Endothelial cell of umbilical vein (primary cell): ENCODE data around the gene CFAP43. TPM values are rescaled to one million over a fixed set of nuclear protein-coding genes. Genes with fewer than 3 reads are reported as not detected.

ENCODE experiments used
- BruUV-seq: library from RNA; stranded (reverse); fragments of 400-500 nt; replicated peaks from 2 replicates; lab custom pipeline; 2021; lab: Mats Ljungman, UMichigan
- CTCF ChIA-PET: fragments of 300-600, 350-600 bp; sonication (Branson Sonifier 250); formaldehyde crosslinking; loops from one replicate; lab custom pipeline; 2021; ENCODE audit warnings: antibody characterized with exemption, inconsistent platforms; lab: Charles Lee
- POLR2A ChIA-PET: fragments of 300-600, 350-600 bp; sonication (Branson Sonifier 250); formaldehyde crosslinking; loops from one replicate; lab custom pipeline; 2021; ENCODE audit warnings: antibody characterized with exemption, inconsistent platforms; lab: Charles Lee
- DNase-seq: peaks from one replicate; pipeline ENCODE4 v3.0.0-alpha.2; 2011; ENCODE audit warnings: low read depth, low spot score
- FAIRE-seq: peaks from 2 replicates; lab custom pipeline; 2011; peaks lifted over from hg19 to GRCh38; lab: Jason Lieb, UNC
- H2AFZ ChIP-seq: 2 replicates; pipeline ENCODE4 v1.6.0; 2012; ENCODE audit warnings: low read depth, low read length, control low read depth, inconsistent platforms
- H3K27ac ChIP-seq: 2 replicates; pipeline ENCODE4 v1.5.1; 2011; ENCODE audit warnings: low read depth, mild to moderate bottlenecking, control low read depth, low read length, moderate library complexity; ENCODE audit not compliant: insufficient read depth
- H3K27me3 ChIP-seq, 2 experiments: 2 replicates each; pipeline versions ENCODE4 v1.6.0 to v1.6.1; 2011; ENCODE audit warnings: low read length in 2 of 2, mixed read lengths in 1 of 2; ENCODE audit not compliant: control insufficient read depth in 2 of 2, insufficient read depth in 2 of 2
- H3K36me3 ChIP-seq, 2 experiments: 2 replicates in 1 of 2; 3 replicates in 1 of 2; pipeline ENCODE4 v1.5.1; 2011; ENCODE audit warnings: low read length in 2 of 2, mild to moderate bottlenecking in 1 of 2, moderate library complexity in 1 of 2; ENCODE audit not compliant: control insufficient read depth in 2 of 2, insufficient read depth in 2 of 2; ENCODE audit errors: extremely low read depth in 1 of 2
- H3K4me1 ChIP-seq: 3 replicates; pipeline ENCODE4 v1.5.1; 2011; ENCODE audit warnings: mild to moderate bottlenecking, low read length; ENCODE audit not compliant: control insufficient read depth, insufficient read depth; ENCODE audit errors: extremely low read depth
- H3K4me2 ChIP-seq: 2 replicates; pipeline ENCODE4 v1.6.1; 2011; ENCODE audit warnings: low read length, control low read depth, mixed read lengths; ENCODE audit not compliant: insufficient read depth
- H3K4me3 ChIP-seq, 3 experiments: fragments of 200-600 bp in 1 of 3; sonication (generic), shearing (Covaris generic) in 1 of 3; replicated peaks in 1 of 3; 2 replicates each; pipeline ENCODE4 v1.5.1; 2011 to 2016; ENCODE audit warnings: control low read depth in 3 of 3, low read length in 3 of 3, mild to moderate bottlenecking in 2 of 3, inconsistent platforms in 1 of 3, low read depth in 1 of 3, moderate library complexity in 1 of 3; ENCODE audit not compliant: insufficient read depth in 1 of 3
- H3K79me2 ChIP-seq: 2 replicates; pipeline ENCODE4 v1.6.0; 2012; ENCODE audit warnings: low read length, inconsistent platforms; ENCODE audit not compliant: control insufficient read depth, insufficient read depth
- H3K9ac ChIP-seq: replicated peaks from 2 replicates; pipeline ENCODE3; 2011; ENCODE audit warnings: low read length, control low read depth; ENCODE audit not compliant: insufficient read depth; ENCODE audit errors: extremely low read depth
- H3K9me1 ChIP-seq: replicated peaks from 3 replicates; pipeline ENCODE4 v1.6.0; 2011; ENCODE audit warnings: mild to moderate bottlenecking, low read length; ENCODE audit not compliant: control insufficient read depth, insufficient read depth; ENCODE audit errors: extremely low read depth
- H3K9me3 ChIP-seq: replicated peaks from 2 replicates; pipeline ENCODE4 v1.5.1; 2012; ENCODE audit warnings: low read length, inconsistent platforms; ENCODE audit not compliant: control insufficient read depth, insufficient read depth
- H4K20me1 ChIP-seq: replicated peaks from 2 replicates; pipeline ENCODE3; 2011; ENCODE audit warnings: mild to moderate bottlenecking, low read length; ENCODE audit not compliant: control insufficient read depth, insufficient read depth; ENCODE audit errors: extremely low read depth
- EZH2 ChIP-seq: IDR thresholded peaks from 2 replicates; pipeline ENCODE4 v1.6.1; 2012; ENCODE audit warnings: borderline replicate concordance, low read depth, mild to moderate bottlenecking, moderate library complexity, low read length, inconsistent platforms; ENCODE audit not compliant: severe bottlenecking
- FOS ChIP-seq: IDR thresholded peaks from 2 replicates; pipeline ENCODE4 v1.6.1; 2011; ENCODE audit warnings: mild to moderate bottlenecking, low read length, moderate library complexity, borderline replicate concordance; ENCODE audit not compliant: insufficient read depth
- GATA2 ChIP-seq: IDR thresholded peaks from 2 replicates; pipeline ENCODE4 v1.7.0; 2011; ENCODE audit warnings: low read depth, mild to moderate bottlenecking, moderate library complexity, mixed read lengths, low read length; ENCODE audit not compliant: insufficient read length, insufficient read depth
- JUN ChIP-seq: IDR thresholded peaks from 2 replicates; pipeline ENCODE4 v1.6.1; 2011; ENCODE audit warnings: borderline replicate concordance, low read depth; ENCODE audit not compliant: insufficient read length, insufficient read depth
- MYC ChIP-seq: IDR thresholded peaks from one replicate; pipeline ENCODE4 v1.6.1; 2011; ENCODE audit warnings: mild to moderate bottlenecking, low read depth, low read length
- POLR2A ChIP-seq: IDR thresholded peaks from 2 replicates; pipeline ENCODE4 v1.6.1; 2012; ENCODE audit warnings: low read depth, mild to moderate bottlenecking, control low read depth, low read length
- POLR2AphosphoS5 ChIP-seq: IDR thresholded peaks from 2 replicates; pipeline ENCODE4 v1.6.1; 2012; ENCODE audit warnings: low read depth, mild to moderate bottlenecking, control low read depth, low read length, moderate library complexity; ENCODE audit not compliant: insufficient read depth
- dilution Hi-C: fragments of 300-500 bp; cut with MboI; formaldehyde crosslinking; loops from one replicate; pipeline ENCODE4 v1.15.0; 2019; ENCODE audit warnings: low sequenced_read_pairs; ENCODE audit not compliant: extremely low pct_ligation_motif_present
- intact Hi-C: fragments of 100-400 bp; cut with micrococcal nuclease; formaldehyde crosslinking; loops from one replicate; pipeline ENCODE4 v1.10.0; 2022
- polyA plus RNA-seq, 4 experiments: library from polyadenylated mRNA; depleted of rRNA in 3 of 4; stranded (reverse) in 3 of 4; unstranded in 1 of 4; fragments of >200 nt; gene quantifications; 2 replicates each; pipeline versions ENCODE4 v1.2.1 to v1.2.3, GENCODE V29; 2011 to 2012; ENCODE audit warnings: missing spikeins in 1 of 4
- total RNA-seq: library from RNA; stranded (reverse); gene quantifications from 2 replicates; pipeline ENCODE4 v1.2.3, GENCODE V29; 2021
- TF ChIP-seq, protein P1 (sequence below), 2 donors: IDR thresholded peaks; 1 replicate in 1 of 2; 2 replicates in 1 of 2; pipeline ENCODE4 v1.5.1; 2011; ENCODE audit warnings: low read length in 2 of 2, mild to moderate bottlenecking in 2 of 2, moderate library complexity in 2 of 2, control low read depth in 1 of 2, inconsistent platforms in 1 of 2, low read depth in 1 of 2; ENCODE audit not compliant: insufficient read depth in 1 of 2; ENCODE audit errors: extremely low read depth in 1 of 2
- TF ChIP-seq, protein P2 (sequence below): IDR thresholded peaks from 2 replicates; pipeline ENCODE4 v1.6.1; 2011; ENCODE audit not compliant: insufficient read depth, insufficient read length

Gene CFAP43
- total and polyA plus RNA-seq, 2 donors (not counting 3 experiments of a cell fraction or from before 2014, with no cell fraction given): 0.04 TPM; not detected in 1

GRCh38 chr10:104209575-104210198 lies 22.5 kb downstream of the CFAP43 start:
- POLR2A ChIA-PET: no interaction called here
- BruUV-seq: no TSS peak
- CTCF ChIA-PET: interaction anchor here (0.8 to 2.2 kb wide), 9 partner anchors 28 to 322 kb away, joined by 3 to 30 read pairs (median 6); no protein-coding TSS in a partner anchor

GRCh38 chr10:104208730-104209129 lies 23.4 kb downstream of the CFAP43 start:
- no peak overlapping the region for H3K4me2 ChIP-seq
- no peaks in the 10 kb centered on the region for H3K36me3 ChIP-seq
- no TSS peak for BruUV-seq
- no peaks in the 10 kb centered on the region for H3K9me1 ChIP-seq
- no peak overlapping the region for H3K27ac ChIP-seq
- H3K9me3 ChIP-seq: no peaks in the 10 kb centered on the region
- H2AFZ ChIP-seq: no peak overlapping the region
- no peaks in the 10 kb centered on the region for H3K79me2 ChIP-seq
- TF ChIP-seq FOS: no peak
- TF ChIP-seq, protein P1, sequence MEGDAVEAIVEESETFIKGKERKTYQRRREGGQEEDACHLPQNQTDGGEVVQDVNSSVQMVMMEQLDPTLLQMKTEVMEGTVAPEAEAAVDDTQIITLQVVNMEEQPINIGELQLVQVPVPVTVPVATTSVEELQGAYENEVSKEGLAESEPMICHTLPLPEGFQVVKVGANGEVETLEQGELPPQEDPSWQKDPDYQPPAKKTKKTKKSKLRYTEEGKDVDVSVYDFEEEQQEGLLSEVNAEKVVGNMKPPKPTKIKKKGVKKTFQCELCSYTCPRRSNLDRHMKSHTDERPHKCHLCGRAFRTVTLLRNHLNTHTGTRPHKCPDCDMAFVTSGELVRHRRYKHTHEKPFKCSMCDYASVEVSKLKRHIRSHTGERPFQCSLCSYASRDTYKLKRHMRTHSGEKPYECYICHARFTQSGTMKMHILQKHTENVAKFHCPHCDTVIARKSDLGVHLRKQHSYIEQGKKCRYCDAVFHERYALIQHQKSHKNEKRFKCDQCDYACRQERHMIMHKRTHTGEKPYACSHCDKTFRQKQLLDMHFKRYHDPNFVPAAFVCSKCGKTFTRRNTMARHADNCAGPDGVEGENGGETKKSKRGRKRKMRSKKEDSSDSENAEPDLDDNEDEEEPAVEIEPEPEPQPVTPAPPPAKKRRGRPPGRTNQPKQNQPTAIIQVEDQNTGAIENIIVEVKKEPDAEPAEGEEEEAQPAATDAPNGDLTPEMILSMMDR (IDR thresholded peaks at IDR 0.05; ENCODE audit: extremely low read depth in 1 of 2, insufficient read depth in 1 of 2, low read depth in 1 of 2, low read length in 2 of 2): no peak
- TF ChIP-seq POLR2AphosphoS5: no peak
- TF ChIP-seq, protein P2, sequence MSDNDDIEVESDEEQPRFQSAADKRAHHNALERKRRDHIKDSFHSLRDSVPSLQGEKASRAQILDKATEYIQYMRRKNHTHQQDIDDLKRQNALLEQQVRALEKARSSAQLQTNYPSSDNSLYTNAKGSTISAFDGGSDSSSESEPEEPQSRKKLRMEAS: no peak
- no peak for TF ChIP-seq MYC
- TF ChIP-seq EZH2: no peak
- no peak for TF ChIP-seq GATA2
- TF ChIP-seq POLR2A: no peak
- TF ChIP-seq JUN: no peak
- dilution Hi-C loops: no loop called here
- H4K20me1 ChIP-seq: no peaks in the 10 kb centered on the region
- POLR2A ChIA-PET: no interaction called here
- H3K4me3 ChIP-seq: no peak overlapping the region
- no peak for DNase-seq
- intact Hi-C loops: loop anchor here (1.0 kb wide), 2 partner anchors 163 to 320 kb away; no protein-coding TSS in a partner anchor
- no peak overlapping the region for H3K9ac ChIP-seq
- FAIRE-seq: no peak
- CTCF ChIA-PET: interaction anchor here (0.7 to 1.0 kb wide), 2 partner anchors 164 to 321 kb away, joined by 4 to 5 read pairs; no protein-coding TSS in a partner anchor
- H3K27me3 ChIP-seq: peaks cover 5 to 6% of the 10 kb centered on the region in 2 experiments
- no peaks in the 10 kb centered on the region for H3K4me1 ChIP-seq

More at GRCh38 chr10:104209575-104210198, 22.5 kb downstream of the CFAP43 start:
- intact Hi-C loops: loop anchor here (1.0 kb wide), 2 partner anchors 164 to 321 kb away; no protein-coding TSS in a partner anchor
- H3K9me3 ChIP-seq: no peaks in the 10 kb centered on the region
- DNase-seq (peak; percentile 55), FAIRE-seq (peak; percentile 69)
- dilution Hi-C loops: no loop called here
- H3K27ac ChIP-seq: no peak overlapping the region
- H3K9ac ChIP-seq: no peak overlapping the region
- no peaks in the 10 kb centered on the region for H3K9me1 ChIP-seq
- no peaks in the 10 kb centered on the region for H3K36me3 ChIP-seq
- no peaks in the 10 kb centered on the region for H3K79me2 ChIP-seq
- H3K4me3 ChIP-seq: no peak overlapping the region
- H3K4me2 ChIP-seq: no peak overlapping the region
- H3K4me1 ChIP-seq: no peaks in the 10 kb centered on the region
- H4K20me1 ChIP-seq: no peaks in the 10 kb centered on the region
- H2AFZ ChIP-seq: no peak overlapping the region
- no peak for TF ChIP-seq EZH2
- no peak for TF ChIP-seq POLR2AphosphoS5
- TF ChIP-seq, protein P1 (IDR thresholded peaks at IDR 0.05; ENCODE audit: extremely low read depth in 1 of 2, insufficient read depth in 1 of 2, low read depth in 1 of 2, low read length in 2 of 2): peak; percentile 42 to 51
- peaks cover 2 to 8% of the 10 kb centered on the region in 2 experiments for H3K27me3 ChIP-seq
